Measurements from ENCODE around the gene SDC1.
"Not testable (repeated sequence)": the region's sequence is repeated elsewhere in the genome, so short reads cannot be mapped to it uniquely, and the experiment has no call there.

SDC1 gene

GRCh38 chr2:20197192-20197591, 27.7 kb downstream of the SDC1 start:
- no peak for DNase-seq (ENCODE audit: low read depth)
- H3K4me3 ChIP-seq (ENCODE audit: control insufficient read depth, low read depth, low read length): no peak overlapping the region
- TF ChIP-seq CTCF (conservative IDR thresholded peaks at IDR 0.05; ENCODE audit: control insufficient read depth, insufficient read depth, low read depth, low read length): no peak

GRCh38 chr2:20196657-20197161, 28.2 kb downstream of the SDC1 start:
- TF ChIP-seq CTCF (conservative IDR thresholded peaks at IDR 0.05; ENCODE audit: control insufficient read depth, insufficient read depth, low read depth, low read length): no peak
- DNase-seq (ENCODE audit: low read depth): no peak
- no peak overlapping the region for H3K4me3 ChIP-seq (ENCODE audit: control insufficient read depth, low read depth, low read length)

- DNase-seq (ENCODE audit: low read depth): no peak
- TF ChIP-seq CTCF (conservative IDR thresholded peaks at IDR 0.05; ENCODE audit: control insufficient read depth, insufficient read depth, low read depth, low read length): no peak
- H3K4me3 ChIP-seq (ENCODE audit: control insufficient read depth, low read depth, low read length): no peak overlapping the region
These were observed 28.8 kb downstream of the SDC1 start for GRCh38 chr2:20196053-20196656.

- H3K4me3 ChIP-seq (ENCODE audit: control insufficient read depth, low read depth, low read length): no peak overlapping the region
- DNase-seq (ENCODE audit: low read depth): no peak
- TF ChIP-seq CTCF (conservative IDR thresholded peaks at IDR 0.05; ENCODE audit: control insufficient read depth, insufficient read depth, low read depth, low read length): no peak
These were observed 29.4 kb downstream of the SDC1 start for GRCh38 chr2:20195431-20196033.

GRCh38 chr2:20195016-20195411, 29.9 kb downstream of the SDC1 start:
- not testable (repeated sequence) for DNase-seq (ENCODE audit: low read depth); H3K4me3 ChIP-seq (ENCODE audit: control insufficient read depth, low read depth, low read length)

GRCh38 chr2:20194097-20195015, 30.6 kb downstream of the SDC1 start:
- no peak overlapping the region for H3K4me3 ChIP-seq (ENCODE audit: control insufficient read depth, low read depth, low read length)
- TF ChIP-seq CTCF (conservative IDR thresholded peaks at IDR 0.05; ENCODE audit: control insufficient read depth, insufficient read depth, low read depth, low read length): no peak
- no peak for DNase-seq (ENCODE audit: low read depth)

GRCh38 chr2:20193185-20193584, 31.7 kb downstream of the SDC1 start:
- TF ChIP-seq CTCF (conservative IDR thresholded peaks at IDR 0.05; ENCODE audit: control insufficient read depth, insufficient read depth, low read depth, low read length): no peak

More at GRCh38 chr2:20193185-20193584, 31.7 kb downstream of the SDC1 start:
- no peak overlapping the region for H3K4me3 ChIP-seq (ENCODE audit: control insufficient read depth, low read depth, low read length)
- DNase-seq (ENCODE audit: low read depth): no peak

All from fibroblast of mammary gland (primary cell).